Stimulated activated CD4-positive, alpha-beta T cell treated with anti-CD3 and anti-CD28 coated beads, Interleukin-4, amount 100 ng/mL, for 4 hours (primary cell): ENCODE data around the gene FER1L5.
A peak's percentile ranks its signal among the peaks of the same experiment; 100 is the strongest.
"Not testable (repeated sequence)": the region's sequence is repeated elsewhere in the genome, so short reads cannot be mapped to it uniquely, and the experiment has no call there.

ENCODE experiments used
- DNase-seq, 2 experiments: peaks; one replicate each; pipeline ENCODE4 v3.0.0-alpha.2; 2020

Gene FER1L5

GRCh38 chr2:96637385-96638143 is 5.0 kb upstream of the FER1L5 start:
- DNase-seq = peak; percentile 72 to 74

- peak; percentile 81 to 85 for DNase-seq
Observed at GRCh38 chr2:96638144-96639121, 4.1 kb upstream of the FER1L5 start, which contains the start of gene KANSL3. KANSL3 (minus strand) TSS chr2:96638312; CDS start chr2:96637135, 1,177 bp downstream.

GRCh38 chr2:96647681-96648080 is 5.1 kb downstream of the FER1L5 start:
- DNase-seq = no peak

- no peak for DNase-seq
Observed at GRCh38 chr2:96648306-96648930, 5.9 kb downstream of the FER1L5 start.

- DNase-seq = no peak
Observed at GRCh38 chr2:96649342-96649741, 6.8 kb downstream of the FER1L5 start.

GRCh38 chr2:96651793-96652192 is 9.2 kb downstream of the FER1L5 start:
- no peak for DNase-seq

- not testable (repeated sequence) for DNase-seq
Observed at GRCh38 chr2:96654791-96655190, 12.2 kb downstream of the FER1L5 start.

- DNase-seq = no peak
Observed at GRCh38 chr2:96655526-96655925, 13.0 kb downstream of the FER1L5 start.

- no peak for DNase-seq
Observed at GRCh38 chr2:96656540-96656939, 14.0 kb downstream of the FER1L5 start.

- no peak for DNase-seq
Observed at GRCh38 chr2:96661324-96661723, 18.8 kb downstream of the FER1L5 start.

GRCh38 chr2:96662360-96662759 is 19.8 kb downstream of the FER1L5 start:
- no peak for DNase-seq

- DNase-seq = no peak
Observed at GRCh38 chr2:96663177-96663576, 20.6 kb downstream of the FER1L5 start.

GRCh38 chr2:96663829-96664228 is 21.3 kb downstream of the FER1L5 start:
- no peak for DNase-seq

- no peak for DNase-seq
Observed at GRCh38 chr2:96664366-96664925, 21.9 kb downstream of the FER1L5 start.

GRCh38 chr2:96665083-96665569 is 22.6 kb downstream of the FER1L5 start:
- DNase-seq = no peak

- not testable (repeated sequence) for DNase-seq
Observed at GRCh38 chr2:96665717-96666116, 23.2 kb downstream of the FER1L5 start.

- no peak for DNase-seq
Observed at GRCh38 chr2:96668771-96669170, 26.2 kb downstream of the FER1L5 start.

GRCh38 chr2:96669539-96670215 is 27.1 kb downstream of the FER1L5 start:
- no peak for DNase-seq

GRCh38 chr2:96679848-96680247 is 37.3 kb downstream of the FER1L5 start:
- no peak for DNase-seq

- DNase-seq = no peak
Observed at GRCh38 chr2:96680561-96681141, 38.1 kb downstream of the FER1L5 start.

- DNase-seq = no peak
Observed at GRCh38 chr2:96681540-96681939, 39.0 kb downstream of the FER1L5 start.

GRCh38 chr2:96683307-96683706 is 40.7 kb downstream of the FER1L5 start:
- no peak for DNase-seq
